GM21423 (cell line): ENCODE results near the gene SPATA21.

Experiments used
- ATAC-seq: cut with Tn5 transposase; IDR thresholded peaks from one replicate; pipeline ENCODE4 v1.9.1; 2021; ENCODE audit warnings: mild to moderate bottlenecking, moderate library complexity; ENCODE audit not compliant: unreplicated experiment

SPATA21 gene

DNA sequence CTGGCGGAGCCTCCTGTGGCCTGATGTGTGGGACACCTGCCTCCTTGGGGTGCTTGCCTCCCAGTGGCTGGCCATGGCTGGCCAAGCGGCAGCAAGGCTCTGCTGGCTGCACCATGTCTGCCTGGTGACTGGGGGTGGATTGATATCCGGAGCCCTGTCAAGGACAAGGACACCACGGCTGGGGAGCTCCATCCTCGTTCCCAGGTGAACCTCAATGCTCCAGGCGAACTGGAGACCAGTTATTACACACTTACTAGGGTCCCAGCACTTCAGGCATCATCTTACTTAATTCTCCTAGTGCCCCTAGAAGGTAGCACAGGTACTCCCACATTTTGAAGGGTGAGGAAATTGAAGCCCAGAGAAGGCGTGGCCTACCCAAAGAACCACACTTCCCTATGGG lies 15.2 kb downstream of the SPATA21 start:
- no peak for ATAC-seq

- peak; percentile 10 for ATAC-seq
These were observed 16.0 kb downstream of the SPATA21 start for GRCh38 chr1:16421201-16421600.

- ATAC-seq, result peak; percentile 92
These were observed 16.7 kb downstream of the SPATA21 start for GRCh38 chr1:16420424-16421118.

DNA sequence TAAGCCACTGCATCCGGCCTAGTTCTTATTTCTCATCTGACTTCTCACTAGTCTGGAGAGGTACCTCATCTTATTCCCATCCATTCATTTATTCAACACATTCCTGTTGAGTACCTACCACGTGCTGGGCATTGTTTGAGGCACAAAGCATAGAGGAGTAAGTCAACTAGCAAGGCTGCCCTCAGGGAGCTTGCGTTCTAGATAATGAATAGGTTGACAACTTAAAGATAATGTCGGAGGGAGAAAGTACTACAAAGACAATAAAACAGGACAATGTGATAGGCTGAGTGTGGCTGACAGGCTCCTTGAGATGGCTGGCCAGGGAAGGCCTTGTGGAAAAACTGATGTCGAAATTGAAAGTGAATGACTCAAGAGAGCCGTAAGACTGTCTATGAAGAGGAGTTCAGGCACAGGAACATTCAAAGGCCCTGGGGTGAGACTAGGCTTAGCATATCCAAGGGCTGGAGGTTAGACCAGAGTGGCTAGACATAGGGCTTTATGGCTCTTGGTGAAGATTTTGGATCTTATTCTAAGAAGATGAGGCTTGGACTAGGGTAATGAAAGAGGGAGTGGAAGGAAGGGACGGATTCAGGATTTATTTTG lies 18.3 kb downstream of the SPATA21 start:
- no peak for ATAC-seq

DNA sequence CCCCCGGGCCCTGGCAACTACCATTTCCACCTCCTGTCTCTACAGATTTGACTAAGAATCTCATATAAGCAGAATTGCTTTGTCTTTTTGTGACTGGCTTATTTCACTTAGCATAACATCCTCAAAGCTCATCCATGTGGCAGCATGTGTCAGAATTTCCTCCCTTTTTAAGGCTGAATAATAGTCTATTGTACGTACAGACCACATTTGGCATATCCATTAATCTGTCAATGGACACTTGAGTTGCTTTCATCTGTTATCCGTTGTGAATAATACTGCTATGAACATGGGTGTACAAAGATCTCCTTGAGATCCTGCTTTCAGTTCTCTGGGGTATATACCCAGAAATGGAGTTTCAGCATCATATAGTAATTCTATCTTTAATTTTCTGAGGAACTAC lies 24.0 kb downstream of the SPATA21 start:
- no peak for ATAC-seq

- no peak for ATAC-seq
These were observed 26.4 kb downstream of the SPATA21 start for GRCh38 chr1:16410803-16411202.

GRCh38 chr1:16409536-16410152 lies 27.6 kb downstream of the SPATA21 start:
- ATAC-seq, result no peak

- no peak for ATAC-seq
These were observed 30.4 kb downstream of the SPATA21 start for GRCh38 chr1:16406868-16407267.

DNA sequence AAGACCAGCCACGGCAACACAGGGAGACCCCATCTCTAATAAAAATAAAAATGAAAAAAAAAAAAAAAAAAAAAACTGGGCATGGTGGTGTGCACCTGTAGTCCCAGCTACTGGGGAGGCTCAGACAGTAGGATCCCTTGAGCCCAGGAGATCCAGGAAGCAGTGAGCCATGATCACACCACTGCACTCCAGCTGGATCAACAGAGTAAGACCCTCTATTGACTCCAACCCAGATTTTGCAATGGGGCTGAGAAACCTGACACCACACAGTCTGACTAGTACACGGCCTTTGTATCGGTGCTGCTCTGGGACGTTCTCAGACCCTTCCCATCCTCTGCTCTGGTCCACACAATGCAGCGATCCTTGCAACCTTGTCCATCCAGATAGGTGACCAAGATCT lies 31.8 kb downstream of the SPATA21 start:
- ATAC-seq, result no peak

GRCh38 chr1:16402742-16403141 lies 34.5 kb downstream of the SPATA21 start:
- no peak for ATAC-seq

GRCh38 chr1:16398371-16398953 lies 38.8 kb downstream of the SPATA21 start:
- ATAC-seq, result no peak

DNA sequence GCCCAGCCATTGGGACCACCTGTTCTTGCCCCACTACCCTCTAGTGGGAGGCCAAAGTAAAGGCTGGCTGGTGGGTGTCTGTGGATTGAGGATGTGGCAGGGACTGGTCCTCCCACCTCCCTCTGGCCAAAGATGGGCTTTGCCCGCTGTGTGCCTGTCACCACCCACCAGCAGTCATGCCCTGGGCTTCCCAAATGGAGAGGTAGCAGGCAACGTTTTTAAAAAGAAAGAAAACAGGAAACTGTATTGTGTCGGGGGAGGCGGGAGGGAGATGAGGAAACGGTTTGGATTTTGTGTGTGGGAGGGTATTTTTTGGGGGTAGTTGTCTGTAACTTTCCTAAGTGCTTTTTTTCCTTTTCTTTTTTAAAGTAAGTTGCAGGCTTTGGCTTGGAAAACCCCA lies 40.1 kb downstream of the SPATA21 start:
- no peak for ATAC-seq

GRCh38 chr1:16396591-16396990 lies 40.6 kb downstream of the SPATA21 start:
- no peak for ATAC-seq

DNA sequence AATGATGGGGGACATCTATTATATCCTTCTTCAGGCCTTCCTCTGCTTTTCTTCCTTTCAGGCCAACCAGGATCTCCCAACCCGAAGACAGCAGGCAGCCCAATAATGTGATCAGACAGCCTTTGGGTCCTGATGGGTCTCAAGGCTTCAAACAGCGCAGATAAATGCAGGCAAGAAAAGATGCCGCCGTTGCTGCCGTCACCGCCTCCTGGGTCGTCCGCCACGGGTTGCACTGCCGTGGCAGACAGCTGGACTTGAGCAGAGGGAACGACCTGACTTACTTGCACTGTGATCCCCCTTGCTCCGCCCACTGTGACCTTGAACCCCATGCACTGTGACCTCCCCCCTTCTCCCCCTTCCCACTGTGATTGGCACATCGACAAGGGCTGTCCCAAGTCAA lies 42.2 kb downstream of the SPATA21 start:
- no peak for ATAC-seq

GRCh38 chr1:16393570-16394521 lies 43.4 kb downstream of the SPATA21 start:
- ATAC-seq, result no peak

DNA sequence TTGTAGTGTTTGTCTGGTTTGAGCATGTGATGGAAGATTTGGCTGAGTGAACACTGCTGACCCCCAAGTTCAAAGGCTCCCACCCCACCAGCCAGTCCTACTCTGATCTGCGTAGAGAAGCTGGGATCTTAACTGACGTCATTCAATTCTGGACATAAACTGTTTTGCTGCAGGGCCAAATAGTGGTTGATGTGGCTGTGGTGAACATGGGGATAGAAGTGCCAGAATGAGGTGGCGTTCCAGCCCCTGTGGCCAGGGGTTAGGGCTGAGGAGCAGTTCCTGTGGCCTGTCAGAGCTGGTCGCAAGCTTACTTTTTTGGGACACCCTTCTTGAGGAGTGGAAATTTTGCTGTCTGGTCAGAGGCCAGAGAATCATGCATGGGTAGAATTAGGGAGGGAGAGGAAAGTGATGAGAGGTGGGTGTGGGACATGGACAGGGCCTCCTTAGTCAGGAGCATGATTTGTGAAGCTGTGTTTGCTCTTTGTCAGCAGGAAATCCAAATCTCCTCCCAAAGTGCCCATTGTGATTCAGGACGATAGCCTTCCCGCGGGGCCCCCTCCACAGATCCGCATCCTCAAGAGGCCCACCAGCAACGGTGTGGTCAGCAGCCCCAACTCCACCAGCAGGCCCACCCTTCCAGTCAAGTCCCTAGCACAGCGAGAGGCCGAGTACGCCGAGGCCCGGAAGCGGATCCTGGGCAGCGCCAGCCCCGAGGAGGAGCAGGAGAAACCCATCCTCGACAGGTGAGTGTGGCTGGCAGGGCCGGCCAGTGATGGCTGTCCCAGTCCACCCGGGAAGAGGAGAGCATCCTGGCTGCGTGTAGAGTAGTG lies 44.3 kb downstream of the SPATA21 start:
- no peak for ATAC-seq

DNA sequence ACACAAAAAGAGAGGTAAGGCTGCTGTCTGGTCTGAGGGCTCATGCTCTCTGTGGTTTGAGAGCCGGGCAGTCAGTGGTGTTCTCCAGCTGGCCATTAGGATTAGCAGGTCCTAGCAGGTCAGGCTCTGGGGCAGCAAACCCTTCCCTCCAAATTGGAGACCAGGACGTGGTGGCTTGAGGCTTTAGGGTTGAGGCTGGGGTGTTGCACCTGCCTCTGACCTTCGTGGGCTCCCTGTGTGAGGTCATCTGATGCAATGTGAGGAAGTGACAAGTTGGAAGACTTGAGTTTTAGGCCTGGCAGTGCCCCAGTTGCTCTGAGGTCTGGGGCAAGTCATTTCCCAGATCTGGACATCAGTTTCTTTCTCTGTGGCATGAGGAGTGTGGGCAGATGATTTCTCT lies 45.8 kb downstream of the SPATA21 start:
- no peak for ATAC-seq

DNA sequence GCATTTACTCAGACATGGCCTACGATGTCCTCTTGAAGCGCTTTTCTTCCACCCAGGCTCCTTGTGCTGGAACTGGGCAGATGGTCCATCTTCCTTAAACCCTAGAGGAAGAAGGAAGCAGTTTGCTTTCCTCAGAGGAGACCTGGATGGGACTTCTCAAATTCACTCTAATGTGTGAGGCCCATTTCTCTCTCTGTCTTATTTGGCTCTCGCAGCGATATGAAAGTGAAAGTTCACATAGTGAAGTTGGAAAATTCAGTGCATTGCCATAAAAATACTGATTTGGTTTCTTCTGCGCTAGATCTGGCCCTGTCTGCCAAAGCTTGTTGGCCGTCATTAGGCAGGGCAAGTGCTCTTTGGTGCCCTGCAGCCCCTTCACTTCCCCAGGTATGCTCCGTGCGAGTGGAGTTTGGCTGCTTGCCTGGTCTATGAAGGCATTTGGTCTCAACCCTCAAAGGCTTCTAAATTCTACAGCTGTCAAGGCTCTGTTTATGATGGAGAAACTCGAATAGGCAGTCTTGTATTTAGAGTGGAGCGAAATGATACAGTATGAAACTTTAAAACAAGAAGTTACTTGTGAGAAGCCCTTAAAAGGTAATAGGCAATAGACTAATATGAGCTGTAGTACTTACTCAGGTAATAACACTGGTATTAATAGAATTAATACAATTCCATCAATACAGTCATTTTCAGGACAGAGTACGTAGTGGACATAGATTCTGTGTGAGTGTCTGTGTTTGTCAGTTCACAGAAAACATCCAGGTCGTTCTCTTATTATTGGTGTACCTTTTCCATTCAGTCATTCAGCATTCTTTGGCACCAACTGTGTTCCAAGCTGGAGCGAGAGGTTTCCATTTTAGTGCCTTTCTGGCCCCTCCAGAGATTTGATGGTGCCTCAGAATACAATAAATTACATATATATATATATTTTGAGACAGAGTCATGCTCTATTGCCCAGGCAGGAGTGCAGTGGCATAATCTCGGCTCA lies 49.7 kb downstream of the SPATA21 start:
- no peak for ATAC-seq
